Stimulated activated CD4-positive, alpha-beta T cell treated with anti-CD3 and anti-CD28 coated beads, TNF-alpha, amount 100 ng/mL, for 48 hours (primary cell): ENCODE measurements around the gene SSR1.
"Not testable (repeated sequence)": the region's sequence is repeated elsewhere in the genome, so short reads cannot be mapped to it uniquely, and the experiment has no call there.

ENCODE experiments used
- DNase-seq, 3 donors: peaks; one replicate each; pipeline ENCODE4 v3.0.0-alpha.2; 2020; ENCODE audit warnings: low read depth in 3 of 3

Gene SSR1

GRCh38 chr6:7317538-7317937 lies 4.5 kb upstream of the SSR1 start:
- no peak for DNase-seq

- DNase-seq = no peak
Observed at GRCh38 chr6:7316658-7317533, 3.9 kb upstream of the SSR1 start.

GRCh38 chr6:7315948-7316365 lies 3.0 kb upstream of the SSR1 start:
- no peak for DNase-seq

- not testable (repeated sequence) for DNase-seq
Observed at GRCh38 chr6:7315087-7315947, 2.3 kb upstream of the SSR1 start.

- DNase-seq = no peak
Observed at GRCh38 chr6:7314414-7314813, 1.4 kb upstream of the SSR1 start.

- DNase-seq = no peak
Observed at GRCh38 chr6:7313505-7314165, 636 bp upstream of the SSR1 start.

- DNase-seq = no peak
Observed at GRCh38 chr6:7311917-7312615, 933 bp downstream of the SSR1 start.

GRCh38 chr6:7311176-7311575 lies 1.8 kb downstream of the SSR1 start:
- no peak for DNase-seq

- no peak for DNase-seq
Observed at GRCh38 chr6:7309050-7309449, 3.9 kb downstream of the SSR1 start.

GRCh38 chr6:7307533-7307932 lies 5.5 kb downstream of the SSR1 start:
- no peak for DNase-seq

GRCh38 chr6:7304821-7305220 lies 8.2 kb downstream of the SSR1 start:
- DNase-seq = no peak

GRCh38 chr6:7301702-7302101 lies 11.3 kb downstream of the SSR1 start:
- DNase-seq = no peak

- no peak for DNase-seq
Observed at GRCh38 chr6:7300926-7301325, 12.1 kb downstream of the SSR1 start.

GRCh38 chr6:7298113-7298512 lies 14.9 kb downstream of the SSR1 start:
- DNase-seq = no peak

- DNase-seq = no peak
Observed at GRCh38 chr6:7296602-7297001, 16.4 kb downstream of the SSR1 start.

- no peak for DNase-seq
Observed at GRCh38 chr6:7295916-7296315, 17.1 kb downstream of the SSR1 start.

- no peak for DNase-seq
Observed at GRCh38 chr6:7292596-7293255, 20.3 kb downstream of the SSR1 start.

- DNase-seq = no peak
Observed at GRCh38 chr6:7290079-7290478, 22.9 kb downstream of the SSR1 start.

- no peak for DNase-seq
Observed at GRCh38 chr6:7285416-7285815, 27.6 kb downstream of the SSR1 start.

- DNase-seq = no peak
Observed at GRCh38 chr6:7283676-7284075, 29.3 kb downstream of the SSR1 start.
